ENCODE data around the gene MAST4. TPM values are rescaled to one million over a fixed set of nuclear protein-coding genes. Genes with fewer than 3 reads are reported as not detected.

The MAST4 gene
- total and polyA plus RNA-seq, 2 of the 8 experiments (the other 6 are each of a cell fraction or from before 2014, with no cell fraction given): 1.5 to 2.6 TPM

GRCh38 chr5:67089200-67089725 lies 493.1 kb downstream of the MAST4 start (continued):
- TF ChIP-seq CHD7 (IDR thresholded peaks at IDR 0.05; ENCODE audit: insufficient replicate concordance, low read length): no peak
- no peak for TF ChIP-seq BRCA1 (IDR thresholded peaks at IDR 0.05; ENCODE audit: low read depth, low read length)
- TF ChIP-seq MAX (IDR thresholded peaks at IDR 0.05): no peak
- no peak for TF ChIP-seq SP4 (IDR thresholded peaks at IDR 0.05; ENCODE audit: low read length)
- TF ChIP-seq CTCF (IDR thresholded peaks at IDR 0.05; ENCODE audit: control extremely low read depth in 1 of 3, insufficient read depth in 1 of 3, low read depth in 1 of 3, low read length in 3 of 3): no peak
- no peak for TF ChIP-seq SIN3A (conservative IDR thresholded peaks at IDR 0.05 in 1 of 2, IDR thresholded peaks at IDR 0.05 in 1 of 2; ENCODE audit: low read depth in 1 of 2, low read length in 2 of 2)

Measured in H1 (cell line).